IPS DF 6.9 (cell line): Measurements from ENCODE around the gene ATF7IP.

Source experiments
- DNase-seq: peaks from one replicate; pipeline ENCODE4 v3.0.0-alpha.2; 2013; ENCODE audit warnings: low read depth, low spot score
- H3K27ac ChIP-seq: one replicate; pipeline ENCODE4 v1.5.1; 2013; ENCODE audit warnings: low read length, control low read depth
- H3K27me3 ChIP-seq: 2 replicates; pipeline ENCODE4 v1.6.1; 2013; ENCODE audit warnings: mild to moderate bottlenecking, low read length; ENCODE audit not compliant: control insufficient read depth, insufficient read depth
- H3K36me3 ChIP-seq: 2 replicates; pipeline ENCODE4 v1.6.1; 2013; ENCODE audit warnings: low read length; ENCODE audit not compliant: control insufficient read depth, insufficient read depth
- H3K4me1 ChIP-seq: 2 replicates; pipeline ENCODE4 v1.6.1; 2013; ENCODE audit warnings: low read length; ENCODE audit not compliant: control insufficient read depth, insufficient read depth
- H3K4me3 ChIP-seq: 2 replicates; pipeline ENCODE4 v1.5.1; 2013; ENCODE audit warnings: mild to moderate bottlenecking, low read length
- H3K9me3 ChIP-seq: 2 replicates; pipeline ENCODE4 v1.6.1; 2013; ENCODE audit warnings: low read length, inconsistent platforms; ENCODE audit not compliant: control insufficient read depth, insufficient read depth
- WGBS: extraction: QIAGEN DNeasy Blood & Tissue Kit; methylation state at CpG from one replicate; pipeline ENCODE4 v1.1.7; 2013; ENCODE audit warnings: mixed read lengths, missing lambda C conversion rate; ENCODE audit not compliant: insufficient read length, insufficient coverage; 5-methylcytosine and 5-hydroxymethylcytosine counted together

Gene ATF7IP

DNA sequence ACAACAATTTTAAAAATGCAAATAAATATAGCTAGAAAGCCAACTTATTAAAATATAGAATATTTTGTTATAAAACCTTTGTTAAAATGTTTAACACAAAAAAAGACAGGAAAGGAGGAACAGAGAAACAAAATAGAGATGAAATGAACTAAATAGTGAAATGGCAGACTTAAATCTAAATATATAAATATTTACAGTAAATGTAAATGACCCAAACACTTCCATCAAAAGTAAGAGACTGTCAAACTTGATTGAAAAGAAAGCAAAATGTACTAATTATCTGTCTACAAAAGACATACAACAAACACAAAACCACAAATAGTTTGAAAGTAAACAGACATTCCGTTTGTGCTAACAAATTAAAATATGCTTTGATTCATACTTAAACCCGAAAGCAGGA lies 160.5 kb downstream of the ATF7IP start:
- no peak overlapping the region for H3K27ac ChIP-seq
- WGBS = no CpG with 5 or more reads among the region's 2 CpGs

DNA sequence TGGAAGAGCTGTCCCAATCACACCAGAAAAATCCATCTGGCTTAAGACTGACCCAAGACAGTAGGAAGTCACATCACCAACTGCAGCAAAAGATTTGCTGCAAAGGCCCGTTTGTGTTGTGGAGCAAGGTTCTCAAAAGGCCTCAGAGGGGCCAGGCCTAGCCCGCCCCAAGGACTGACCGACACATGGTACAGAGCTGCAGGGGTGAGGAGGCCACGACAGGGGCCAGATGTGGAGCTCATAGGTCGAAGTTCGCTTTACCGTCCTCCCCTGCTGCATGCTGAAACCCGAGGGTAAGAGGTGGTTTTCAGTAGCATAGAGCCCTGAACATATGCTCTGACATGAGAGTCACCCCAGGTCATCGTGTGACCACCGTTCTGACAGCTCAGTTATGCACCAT lies 166.7 kb downstream of the ATF7IP start:
- no peaks in the 10 kb centered on the region for H3K36me3 ChIP-seq
- H3K27me3 ChIP-seq = no peaks in the 10 kb centered on the region
- WGBS = no CpG with 5 or more reads among the region's 10 CpGs
- no peaks in the 10 kb centered on the region for H3K9me3 ChIP-seq
- DNase-seq = no peak
- H3K27ac ChIP-seq = no peak overlapping the region
- H3K4me3 ChIP-seq = no peak overlapping the region
- no peaks in the 10 kb centered on the region for H3K4me1 ChIP-seq

More for the DNA sequence above, 160.5 kb downstream of the ATF7IP start:
- DNase-seq = no peak
- no peaks in the 10 kb centered on the region for H3K9me3 ChIP-seq
- no peaks in the 10 kb centered on the region for H3K4me1 ChIP-seq
- no peaks in the 10 kb centered on the region for H3K36me3 ChIP-seq
- no peak overlapping the region for H3K4me3 ChIP-seq
- no peaks in the 10 kb centered on the region for H3K27me3 ChIP-seq

DNA sequence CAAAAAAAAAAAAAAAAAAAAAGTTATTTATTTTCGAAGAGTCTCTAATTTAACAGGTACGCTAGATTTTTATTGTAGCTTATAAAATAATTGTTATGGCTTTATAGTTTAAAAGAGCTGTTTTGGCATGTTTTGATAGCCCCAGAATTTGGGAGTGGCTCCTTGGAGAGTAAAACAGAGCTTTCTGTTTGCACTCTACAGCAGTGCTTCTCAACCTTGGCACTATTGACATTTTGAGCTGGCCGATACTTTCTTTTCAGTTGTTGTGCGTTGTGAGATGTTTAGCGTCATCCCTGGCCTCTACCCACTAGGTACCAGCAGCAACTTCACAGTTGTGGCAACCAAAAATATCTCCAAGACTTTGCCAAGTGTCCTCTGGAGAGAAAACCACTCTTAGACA lies 171.6 kb downstream of the ATF7IP start:
- Histone ChIP-seq H3K27ac (no peak overlapping the region), H3K27me3 (no peaks in the 10 kb centered on the region), H3K36me3 (no peaks in the 10 kb centered on the region), H3K4me1 (no peaks in the 10 kb centered on the region), H3K9me3 (no peaks in the 10 kb centered on the region), H3K4me3 (no peak overlapping the region)
- no peak for DNase-seq
- no CpG with 5 or more reads among the region's 5 CpGs for WGBS

DNA sequence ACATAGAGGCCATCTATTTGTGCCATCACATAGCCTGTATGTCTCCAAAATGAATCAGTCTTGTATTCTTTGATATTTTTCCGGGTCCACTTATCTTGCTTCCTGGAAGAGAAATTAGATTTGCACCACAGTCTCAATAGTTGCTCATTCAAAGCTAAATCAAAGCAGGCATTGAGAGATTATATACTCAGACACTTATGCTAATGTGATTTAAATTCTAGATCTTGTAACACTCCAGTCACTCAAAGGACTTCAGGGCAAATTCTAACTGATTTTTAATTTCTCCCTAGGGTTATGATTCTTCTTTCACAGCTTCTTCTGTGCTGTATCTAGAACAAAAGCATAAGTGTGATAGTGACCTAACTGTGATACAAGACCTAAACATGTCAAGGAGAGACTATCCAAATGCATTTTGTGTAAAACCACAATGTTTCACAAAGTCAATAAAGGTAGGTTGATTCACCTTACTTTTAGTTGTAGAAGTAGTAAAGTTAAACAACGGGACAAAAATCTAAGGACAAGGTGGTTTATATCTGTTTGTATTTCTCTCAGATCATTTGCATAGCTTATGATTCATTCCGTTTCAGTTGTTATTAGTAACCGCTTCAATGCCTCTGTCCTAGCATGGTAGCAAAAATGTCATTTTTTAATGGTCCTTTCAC lies 175.4 kb downstream of the ATF7IP start:
- WGBS = no CpG with 5 or more reads among the region's 4 CpGs
- H3K36me3 ChIP-seq = no peaks in the 10 kb centered on the region
- no peaks in the 10 kb centered on the region for H3K9me3 ChIP-seq
- no peak overlapping the region for H3K27ac ChIP-seq
- no peak overlapping the region for H3K4me3 ChIP-seq
- no peaks in the 10 kb centered on the region for H3K27me3 ChIP-seq
- no peaks in the 10 kb centered on the region for H3K4me1 ChIP-seq
- DNase-seq = no peak

DNA sequence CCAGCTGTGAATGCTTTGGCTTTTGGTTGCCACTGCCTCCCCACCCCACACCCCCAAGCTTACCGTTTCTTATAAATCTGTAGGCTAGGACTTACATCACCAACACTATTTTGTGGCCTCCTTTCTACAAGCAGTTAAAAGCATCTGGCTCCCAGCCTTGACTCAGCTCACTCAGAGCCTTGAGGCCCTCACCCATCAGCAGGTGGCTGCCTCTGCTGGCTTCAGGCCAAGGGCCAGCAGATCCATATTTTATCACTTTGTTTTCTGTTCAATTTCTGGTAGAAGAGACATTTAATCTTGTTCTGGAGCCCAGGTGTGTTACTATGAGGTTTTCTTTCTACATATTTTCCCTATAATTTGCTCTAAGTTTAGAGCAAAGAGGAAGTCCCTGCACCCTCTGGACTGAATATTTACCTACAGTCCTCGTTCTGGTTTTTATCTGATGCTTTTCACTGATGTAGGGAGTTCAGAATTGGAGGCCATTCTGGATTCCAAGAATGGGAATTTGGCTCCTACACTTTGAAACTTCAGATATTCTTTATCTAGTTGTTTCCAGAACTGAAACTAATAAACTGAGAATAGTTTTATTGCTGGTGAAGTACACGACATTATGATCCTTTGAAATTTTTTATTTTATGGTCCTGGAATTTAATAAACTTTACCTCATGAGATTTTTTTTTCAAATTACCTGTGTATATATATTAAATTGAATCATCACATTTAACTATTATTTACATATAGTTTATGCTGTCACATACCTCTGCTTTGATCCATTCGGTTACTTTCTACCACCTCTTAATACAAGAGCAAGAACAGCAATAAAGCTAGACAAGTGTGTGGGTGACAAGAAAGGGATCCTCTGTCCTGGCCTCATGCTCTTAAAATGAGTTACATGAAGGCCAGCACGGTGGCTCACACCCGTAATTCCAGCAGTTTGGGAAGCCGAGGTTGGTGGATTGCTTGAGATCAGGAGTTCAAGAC lies 180.0 kb downstream of the ATF7IP start:
- Histone ChIP-seq H3K36me3 (no peaks in the 10 kb centered on the region), H3K9me3 (no peaks in the 10 kb centered on the region), H3K27ac (no peak overlapping the region), H3K27me3 (no peaks in the 10 kb centered on the region), H3K4me3 (no peak overlapping the region), H3K4me1 (no peaks in the 10 kb centered on the region)
- no peak for DNase-seq
- no CpG with 5 or more reads among the region's 7 CpGs for WGBS

DNA sequence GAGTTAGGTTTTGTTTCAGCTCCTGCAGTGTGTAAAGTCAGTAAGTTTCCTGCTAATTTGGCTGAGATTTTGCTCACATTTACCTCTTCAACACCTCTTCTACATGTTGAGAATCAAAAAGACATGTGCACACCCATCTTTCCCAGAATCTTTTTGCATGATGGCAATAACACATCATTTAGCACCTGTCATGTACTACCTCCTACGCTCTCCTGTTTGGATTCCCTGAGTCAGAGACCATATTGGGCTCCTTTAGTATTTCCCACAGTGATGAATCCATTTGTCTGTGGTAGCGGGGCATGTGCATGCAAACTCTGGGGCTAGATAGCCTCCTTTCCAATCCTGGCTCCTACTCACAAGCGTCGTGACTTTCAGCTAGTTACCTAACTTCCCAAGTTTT lies 182.1 kb downstream of the ATF7IP start:
- Histone ChIP-seq H3K4me3 (no peak overlapping the region), H3K9me3 (no peaks in the 10 kb centered on the region), H3K4me1 (no peaks in the 10 kb centered on the region), H3K27ac (no peak overlapping the region), H3K36me3 (no peaks in the 10 kb centered on the region), H3K27me3 (no peaks in the 10 kb centered on the region)
- no peak for DNase-seq
- no CpG with 5 or more reads among the region's 4 CpGs for WGBS

DNA sequence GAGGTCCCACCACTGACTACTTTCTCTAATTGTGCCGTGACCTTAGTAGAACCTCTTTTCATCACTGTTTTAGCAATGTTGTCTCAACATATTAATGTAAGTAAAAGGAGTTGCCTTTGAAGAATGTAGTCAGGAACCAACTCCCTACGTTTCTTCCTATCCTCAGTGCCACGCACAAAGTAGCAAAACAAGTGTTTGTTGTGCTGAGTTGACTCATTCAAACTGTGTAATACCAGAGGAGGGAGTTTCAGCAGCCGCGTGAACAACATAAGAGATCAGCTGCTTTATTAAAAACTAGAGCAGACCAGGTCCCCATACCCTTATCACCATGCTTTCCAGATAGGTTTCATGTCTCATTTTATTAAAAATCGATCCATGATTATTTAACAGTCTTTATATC lies 183.1 kb downstream of the ATF7IP start:
- no peak overlapping the region for H3K27ac ChIP-seq
- H3K9me3 ChIP-seq = no peaks in the 10 kb centered on the region
- DNase-seq = no peak
- H3K27me3 ChIP-seq = no peaks in the 10 kb centered on the region
- H3K36me3 ChIP-seq = no peaks in the 10 kb centered on the region
- no CpG with 5 or more reads among the region's 6 CpGs for WGBS
- no peaks in the 10 kb centered on the region for H3K4me1 ChIP-seq
- no peak overlapping the region for H3K4me3 ChIP-seq
